ENCODE results near the gene HPF1.
"Not testable (repeated sequence)": the region's sequence is repeated elsewhere in the genome, so short reads cannot be mapped to it uniquely, and the experiment has no call there.

HPF1 gene

DNA sequence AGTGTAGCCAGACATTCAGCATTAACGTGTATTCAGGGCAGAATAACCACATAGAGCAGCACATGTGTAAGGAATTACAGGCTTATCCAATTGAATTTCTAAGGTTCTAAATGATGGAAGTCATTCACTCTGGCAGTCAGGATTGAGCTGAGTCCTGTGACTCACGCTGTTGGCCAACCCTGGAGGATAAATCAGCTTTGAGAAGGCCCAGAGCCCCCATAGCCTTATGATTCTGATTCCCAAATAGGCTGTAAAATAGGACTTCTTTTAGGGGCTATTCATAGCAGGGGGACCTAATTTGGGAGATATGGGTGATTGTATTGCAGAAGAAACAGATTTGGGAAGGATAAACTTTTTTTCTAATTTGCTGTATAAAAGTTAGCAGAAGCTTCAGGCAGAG lies 8.1 kb upstream of the HPF1 start:
- Mint-ChIP-seq H3K4me1 (no peaks in the 10 kb centered on the region), H3K36me3 (no peaks in the 10 kb centered on the region), H3K4me3 (no peak overlapping the region), H3K27ac (no peak overlapping the region), H3K9me3 (no peaks in the 10 kb centered on the region)
- DNase-seq (ENCODE audit: low spot score in 2 of 2), result no peak
- no peak for ATAC-seq

DNA sequence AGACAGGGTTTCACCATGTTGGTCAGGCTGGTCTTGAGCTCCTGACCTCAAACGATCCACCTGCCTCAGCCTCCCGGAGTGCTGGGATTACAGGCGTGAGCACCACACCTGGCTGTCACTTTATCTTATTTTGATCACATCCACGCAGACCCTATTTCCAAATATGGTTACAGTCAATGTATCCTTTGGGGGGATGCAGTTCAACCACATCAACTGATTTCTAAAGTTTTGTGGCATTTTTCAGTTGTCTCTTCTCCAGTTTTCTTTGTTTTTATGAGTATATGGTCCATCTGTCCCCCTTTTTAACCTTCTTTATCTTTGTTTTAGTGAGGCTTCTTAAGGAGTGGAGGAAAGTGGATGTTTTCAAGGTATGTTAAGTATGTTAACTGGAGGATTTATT lies 4.1 kb upstream of the HPF1 start:
- DNase-seq (ENCODE audit: low spot score in 2 of 2) (no peak), ATAC-seq (no peak)
- no peaks in the 10 kb centered on the region for H3K36me3 Mint-ChIP-seq
- H3K27ac Mint-ChIP-seq, result no peak overlapping the region
- H3K4me1 Mint-ChIP-seq, result peaks cover 11% of the 10 kb centered on the region
- H3K4me3 Mint-ChIP-seq, result no peak overlapping the region
- no peaks in the 10 kb centered on the region for H3K9me3 Mint-ChIP-seq

DNA sequence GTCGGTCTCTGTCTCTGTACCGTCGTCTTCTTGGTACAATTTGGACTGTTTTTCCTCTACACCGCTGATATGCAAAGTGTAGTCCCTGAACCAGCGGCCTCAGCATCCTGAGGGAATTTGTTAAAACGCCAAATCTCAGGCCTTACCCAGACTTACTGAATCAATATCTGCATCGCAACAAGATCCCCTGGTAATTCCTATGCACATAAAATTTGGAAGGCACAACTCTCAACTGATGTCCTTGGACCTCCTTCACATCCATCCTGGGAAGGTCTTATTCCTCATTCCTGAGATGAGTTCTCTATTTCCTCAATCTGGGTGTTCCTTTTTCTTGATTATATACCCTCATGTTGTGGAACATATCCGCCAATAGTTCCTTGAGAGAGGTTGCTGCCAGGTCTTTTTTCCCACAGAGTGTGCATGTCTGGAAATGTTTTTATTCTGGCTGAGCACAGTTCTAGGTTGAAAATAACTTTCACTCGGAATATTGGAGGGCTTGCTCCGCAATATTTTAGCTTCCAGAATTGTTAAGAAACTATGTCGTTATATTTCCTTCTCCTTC lies 738 bp upstream of the HPF1 start:
- H3K9me3 Mint-ChIP-seq, result no peaks in the 10 kb centered on the region
- ATAC-seq (no peak), DNase-seq (ENCODE audit: low spot score in 2 of 2) (no peak)
- H3K4me3 Mint-ChIP-seq, result peak overlapping the region; percentile 88
- peak overlapping the region; percentile 87 for H3K27ac Mint-ChIP-seq
- H3K4me1 Mint-ChIP-seq, result peaks cover 26% of the 10 kb centered on the region
- H3K36me3 Mint-ChIP-seq, result peaks cover 3% of the 10 kb centered on the region

DNA sequence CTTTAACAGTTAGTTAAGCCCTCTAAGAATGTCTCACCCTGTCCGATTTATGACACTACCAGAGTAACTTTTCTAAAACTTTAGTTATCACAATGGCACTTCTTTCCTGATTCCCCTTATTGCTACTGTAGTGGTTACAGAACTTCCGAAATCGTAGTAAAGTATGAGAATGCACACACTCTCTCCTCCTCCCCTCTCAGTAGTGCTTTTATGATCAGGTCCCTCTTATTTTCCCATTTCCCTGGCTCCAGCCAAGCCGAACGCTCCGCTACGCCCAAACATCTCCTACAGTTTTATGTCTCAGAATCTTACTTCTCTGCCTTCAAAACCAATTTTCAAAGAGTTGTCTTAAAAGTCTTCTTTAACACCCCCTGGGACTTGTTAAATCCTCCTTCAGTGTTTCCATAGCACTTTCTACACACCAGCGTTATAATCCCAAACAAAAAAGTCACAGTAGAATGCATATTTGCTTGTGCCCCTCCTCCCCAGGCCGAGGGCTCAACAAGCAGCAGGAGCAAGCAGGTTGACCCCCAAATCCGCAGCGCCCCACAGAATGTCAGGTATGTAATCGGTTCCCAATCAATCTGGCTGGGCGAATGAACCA lies 671 bp downstream of the HPF1 start:
- Mint-ChIP-seq H3K4me1 (peaks cover 26% of the 10 kb centered on the region), H3K4me3 (peak overlapping the region; percentile 88), H3K36me3 (peaks cover 17% of the 10 kb centered on the region), H3K9me3 (no peaks in the 10 kb centered on the region), H3K27ac (peak overlapping the region; percentile 87)
- DNase-seq (ENCODE audit: low spot score in 2 of 2) (no peak), ATAC-seq (peak; percentile 64)

DNA sequence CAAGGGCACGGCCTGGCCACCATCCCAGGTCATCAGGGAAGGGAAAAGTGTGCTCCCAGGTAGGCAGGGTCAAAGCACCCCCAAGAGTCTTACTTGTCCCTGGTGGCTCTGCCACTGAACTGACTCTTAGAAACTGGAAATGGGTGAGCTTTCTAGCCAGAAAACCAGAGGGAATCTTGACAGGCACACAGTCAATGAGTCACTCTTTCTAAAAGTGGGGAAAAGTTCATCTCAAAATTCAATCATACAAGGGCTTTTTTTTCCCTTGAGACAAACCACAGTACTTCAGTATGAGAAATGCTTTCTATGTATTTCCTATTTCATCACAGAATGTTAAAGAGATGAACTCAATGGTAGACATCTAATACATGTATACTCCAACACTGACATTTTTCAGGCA lies 12.5 kb downstream of the HPF1 start:
- Mint-ChIP-seq H3K4me3 (no peak overlapping the region), H3K27ac (no peak overlapping the region), H3K4me1 (peaks cover 5% of the 10 kb centered on the region), H3K36me3 (peaks cover 48% of the 10 kb centered on the region), H3K9me3 (no peaks in the 10 kb centered on the region)
- ATAC-seq, result no peak
- DNase-seq (ENCODE audit: low spot score in 2 of 2), result no peak

DNA sequence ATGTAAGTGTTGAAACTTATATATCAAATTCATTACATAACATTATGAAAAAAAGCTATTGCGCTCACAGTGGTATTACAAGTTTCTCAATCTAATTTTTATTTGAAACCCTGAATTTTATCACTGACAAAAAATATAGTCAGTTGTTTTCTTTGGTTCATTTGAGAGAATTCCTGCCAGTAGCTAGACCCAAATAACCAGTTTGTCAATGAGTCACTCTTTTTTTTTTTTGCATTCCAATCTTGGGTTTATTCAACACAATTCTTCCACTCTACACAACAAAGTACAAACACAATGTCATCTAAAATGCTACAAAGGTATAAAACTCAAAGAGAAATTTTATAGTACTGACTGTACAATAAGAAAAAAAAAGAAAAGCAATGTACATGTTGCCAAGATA lies 13.1 kb downstream of the HPF1 start:
- no peak overlapping the region for H3K4me3 Mint-ChIP-seq
- ATAC-seq (no peak), DNase-seq (ENCODE audit: low spot score in 2 of 2) (no peak)
- H3K36me3 Mint-ChIP-seq, result peaks cover 48% of the 10 kb centered on the region
- H3K9me3 Mint-ChIP-seq, result no peaks in the 10 kb centered on the region
- no peaks in the 10 kb centered on the region for H3K4me1 Mint-ChIP-seq
- no peak overlapping the region for H3K27ac Mint-ChIP-seq

DNA sequence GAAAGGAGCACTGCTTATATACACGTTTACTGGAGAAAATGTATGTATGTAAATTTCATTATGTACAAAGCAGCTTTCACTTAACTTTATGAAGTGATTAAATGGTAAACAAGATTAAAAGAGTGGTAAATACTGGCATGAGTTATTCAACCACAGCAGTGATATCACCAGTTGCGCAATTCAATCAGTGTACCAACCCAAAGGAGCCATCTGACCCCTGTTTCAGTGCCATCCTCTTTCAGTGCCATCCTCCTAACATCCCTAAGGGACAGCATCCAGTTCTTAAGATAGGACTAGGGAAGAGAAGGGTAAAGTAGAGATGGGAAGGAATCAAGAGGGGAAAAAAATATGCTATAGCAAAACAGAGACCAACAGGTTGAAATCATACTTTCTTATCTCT lies 16.2 kb downstream of the HPF1 start:
- H3K36me3 Mint-ChIP-seq, result peaks cover 51% of the 10 kb centered on the region
- no peaks in the 10 kb centered on the region for H3K9me3 Mint-ChIP-seq
- ATAC-seq, result no peak
- no peak overlapping the region for H3K4me3 Mint-ChIP-seq
- DNase-seq (ENCODE audit: low spot score in 2 of 2), result no peak
- no peak overlapping the region for H3K27ac Mint-ChIP-seq
- no peaks in the 10 kb centered on the region for H3K4me1 Mint-ChIP-seq

DNA sequence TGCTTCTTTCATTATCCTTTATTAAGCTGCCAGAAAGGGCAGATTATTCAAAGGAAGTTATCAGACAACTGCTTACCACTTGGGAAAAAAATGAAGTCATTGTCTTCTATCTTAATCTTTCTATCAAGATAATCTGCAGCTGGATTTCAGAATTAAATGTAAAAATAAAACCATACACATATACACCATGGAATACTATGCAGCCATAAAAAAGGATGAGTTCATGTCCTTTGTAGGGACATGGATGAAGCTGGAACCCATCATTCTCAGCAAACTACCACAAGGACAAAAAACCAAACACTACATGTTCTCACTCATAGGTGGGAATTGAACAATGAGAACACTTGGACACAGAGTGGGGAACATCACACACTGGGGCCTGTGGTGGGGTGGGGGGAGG lies 19.1 kb downstream of the HPF1 start:
- H3K4me1 Mint-ChIP-seq; ATAC-seq; DNase-seq (ENCODE audit: low spot score in 2 of 2); H3K4me3 Mint-ChIP-seq; H3K9me3 Mint-ChIP-seq: not testable (repeated sequence)
- H3K27ac Mint-ChIP-seq, result peak overlapping the region; percentile 9
- H3K36me3 Mint-ChIP-seq, result peaks cover 59% of the 10 kb centered on the region

DNA sequence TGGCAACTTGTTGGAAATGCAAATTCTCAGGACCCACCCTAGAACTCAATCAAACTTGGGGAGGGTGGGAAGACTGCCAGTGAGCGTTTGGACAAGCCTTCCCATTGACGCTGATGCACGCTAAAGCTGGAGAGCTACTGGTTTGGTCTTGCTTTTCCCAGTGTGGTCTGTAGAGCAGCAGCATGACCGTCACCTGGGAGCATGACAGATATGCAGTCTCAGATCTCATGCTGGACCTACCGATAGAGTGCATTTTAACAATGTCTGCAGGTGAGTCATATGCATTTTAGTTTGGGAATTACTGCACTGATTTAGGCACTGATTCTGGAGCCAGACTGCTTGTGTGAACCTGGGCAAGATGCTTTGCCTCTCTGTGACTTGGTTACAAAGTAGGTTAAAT lies 27.2 kb downstream of the HPF1 start:
- peaks cover 29% of the 10 kb centered on the region for H3K36me3 Mint-ChIP-seq
- H3K9me3 Mint-ChIP-seq, result no peaks in the 10 kb centered on the region
- H3K27ac Mint-ChIP-seq, result no peak overlapping the region
- DNase-seq (ENCODE audit: low spot score in 2 of 2) (no peak), ATAC-seq (no peak)
- H3K4me1 Mint-ChIP-seq, result no peaks in the 10 kb centered on the region
- no peak overlapping the region for H3K4me3 Mint-ChIP-seq

DNA sequence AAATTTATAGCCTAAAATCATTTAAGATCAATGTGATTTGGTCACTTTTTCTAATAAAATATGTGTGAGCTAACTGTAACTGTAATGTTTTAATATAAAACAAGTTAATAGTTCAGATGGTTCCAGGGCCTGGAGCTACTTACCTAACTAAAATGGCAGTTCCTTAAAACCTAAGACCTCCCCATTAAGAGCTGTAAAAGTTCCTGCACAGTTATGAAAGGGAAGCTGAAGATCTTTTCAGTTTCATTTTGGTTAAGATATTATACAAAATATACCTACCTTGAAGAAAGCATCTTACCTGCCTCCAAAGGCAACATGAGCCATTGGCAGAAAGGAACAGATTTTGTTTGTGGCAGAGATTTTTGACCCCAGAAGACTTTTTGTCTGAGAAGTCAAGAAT lies 30.1 kb downstream of the HPF1 start:
- Mint-ChIP-seq H3K4me3 (no peak overlapping the region), H3K36me3 (peaks cover 20% of the 10 kb centered on the region)
- no peak for ATAC-seq

DNA sequence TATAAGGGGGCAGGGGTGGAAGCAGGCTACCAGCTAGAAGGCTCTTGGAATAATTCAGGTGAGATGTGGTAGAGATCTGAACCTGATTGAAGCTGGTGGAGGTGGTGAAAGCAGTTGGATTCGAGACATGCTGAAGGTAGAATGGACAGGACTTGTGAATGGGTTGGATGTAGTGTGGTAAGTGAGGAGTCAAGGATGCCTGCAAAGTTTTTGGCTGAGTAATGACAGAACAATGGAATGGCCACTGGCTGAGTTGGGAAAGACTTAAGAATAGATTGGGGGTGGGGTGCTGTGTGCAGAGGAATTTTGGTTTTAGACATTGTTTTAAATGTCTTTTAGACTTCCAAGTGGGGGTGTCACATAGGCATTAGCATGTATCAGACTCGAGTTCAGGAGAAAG lies 33.5 kb downstream of the HPF1 start:
- Mint-ChIP-seq H3K9me3 (no peaks in the 10 kb centered on the region), H3K4me1 (no peaks in the 10 kb centered on the region), H3K4me3 (no peak overlapping the region), H3K27ac (no peak overlapping the region), H3K36me3 (peaks cover 28% of the 10 kb centered on the region)
- DNase-seq (ENCODE audit: low spot score in 2 of 2) (no peak), ATAC-seq (no peak)

More for the DNA sequence above, 30.1 kb downstream of the HPF1 start:
- H3K27ac Mint-ChIP-seq, result no peak overlapping the region
- no peaks in the 10 kb centered on the region for H3K4me1 Mint-ChIP-seq
- DNase-seq (ENCODE audit: low spot score in 2 of 2), result no peak
- no peaks in the 10 kb centered on the region for H3K9me3 Mint-ChIP-seq

DNA sequence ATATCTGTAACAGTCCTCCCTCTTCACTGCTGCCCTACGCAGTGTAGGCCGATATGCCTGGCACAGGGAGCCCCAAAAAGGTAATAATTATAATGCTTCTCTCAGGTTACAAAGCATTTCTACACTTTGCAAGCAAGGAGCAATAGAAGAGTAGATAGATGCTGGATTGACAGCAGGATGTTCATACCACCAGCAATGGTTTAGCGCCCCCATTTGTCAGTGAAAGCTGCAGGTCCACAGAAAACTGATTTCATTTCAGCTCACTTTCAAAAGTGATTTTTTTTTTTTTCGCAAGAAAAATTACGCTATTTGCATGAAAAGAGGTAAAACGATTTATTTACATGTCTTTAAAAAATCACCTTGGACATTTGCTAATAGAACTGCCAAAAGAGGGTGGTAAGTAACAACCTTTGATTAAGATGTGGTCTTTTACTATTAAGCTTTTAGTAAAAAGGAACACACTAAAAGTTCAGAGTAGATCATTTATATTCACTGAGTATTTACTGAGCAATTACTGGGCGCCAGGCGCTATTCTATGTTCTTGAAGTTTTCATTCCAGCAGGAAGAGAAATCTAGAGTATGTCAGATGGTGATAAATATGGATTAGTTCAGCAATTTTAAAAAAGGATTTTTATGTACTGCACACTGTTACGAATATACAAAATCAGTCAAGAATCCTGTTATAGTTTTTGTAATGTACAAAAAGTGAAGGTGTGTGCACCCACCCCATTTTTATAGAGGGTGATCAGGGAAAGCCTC lies 34.4 kb downstream of the HPF1 start:
- DNase-seq (ENCODE audit: low spot score in 2 of 2) (no peak), ATAC-seq (no peak)
- no peak overlapping the region for H3K4me3 Mint-ChIP-seq
- H3K27ac Mint-ChIP-seq, result no peak overlapping the region
- peaks cover 33% of the 10 kb centered on the region for H3K36me3 Mint-ChIP-seq
- H3K9me3 Mint-ChIP-seq, result no peaks in the 10 kb centered on the region
- H3K4me1 Mint-ChIP-seq, result no peaks in the 10 kb centered on the region

DNA sequence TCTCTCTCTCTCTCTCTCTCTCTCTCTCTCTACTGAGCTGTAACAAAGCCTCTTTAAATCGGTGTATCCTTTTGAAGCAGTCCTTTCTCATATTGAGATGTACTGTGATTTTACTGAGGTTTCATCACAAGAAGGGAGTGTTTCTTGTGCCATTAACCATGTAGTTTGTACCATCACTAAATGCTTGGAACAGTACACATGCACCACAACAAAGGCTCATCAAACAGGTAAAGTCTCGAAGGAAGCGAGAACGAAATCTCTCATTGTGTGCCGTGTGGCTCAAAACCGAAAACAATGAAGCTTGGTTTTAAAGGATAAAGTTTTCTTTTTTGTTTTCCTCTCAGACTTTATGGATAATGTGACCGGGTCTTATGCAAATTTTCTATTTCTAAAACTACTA lies 37.2 kb downstream of the HPF1 start:
- peak overlapping the region; percentile 38 for H3K27ac Mint-ChIP-seq
- H3K36me3 Mint-ChIP-seq, result peaks cover 49% of the 10 kb centered on the region
- H3K4me1 Mint-ChIP-seq, result no peaks in the 10 kb centered on the region
- no peak overlapping the region for H3K4me3 Mint-ChIP-seq
- no peaks in the 10 kb centered on the region for H3K9me3 Mint-ChIP-seq
- DNase-seq (ENCODE audit: low spot score in 2 of 2) (no peak), ATAC-seq (no peak)

DNA sequence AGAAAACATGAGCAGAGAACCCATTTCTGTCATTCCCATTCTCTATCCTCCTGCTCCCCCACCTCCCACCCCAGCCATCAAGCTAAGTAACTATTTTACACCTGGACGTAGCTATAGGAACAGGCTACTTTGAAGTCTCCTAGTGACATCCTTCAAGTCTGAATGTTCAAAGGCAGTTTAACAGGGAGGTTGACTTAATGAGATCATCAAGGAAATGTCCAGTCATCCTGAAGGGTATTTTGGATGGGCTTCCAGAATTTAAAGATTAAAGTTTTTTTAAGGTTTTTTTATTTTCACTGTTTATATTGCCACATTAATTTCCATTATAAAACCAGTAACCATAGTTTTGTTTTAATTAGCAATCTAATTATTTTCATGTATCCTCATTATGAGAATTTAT lies 41.1 kb downstream of the HPF1 start:
- H3K4me1 Mint-ChIP-seq, result no peaks in the 10 kb centered on the region
- H3K27ac Mint-ChIP-seq, result no peak overlapping the region
- no peaks in the 10 kb centered on the region for H3K9me3 Mint-ChIP-seq
- H3K36me3 Mint-ChIP-seq, result peaks cover 78% of the 10 kb centered on the region
- ATAC-seq (no peak), DNase-seq (ENCODE audit: low spot score in 2 of 2) (no peak)
- no peak overlapping the region for H3K4me3 Mint-ChIP-seq

DNA sequence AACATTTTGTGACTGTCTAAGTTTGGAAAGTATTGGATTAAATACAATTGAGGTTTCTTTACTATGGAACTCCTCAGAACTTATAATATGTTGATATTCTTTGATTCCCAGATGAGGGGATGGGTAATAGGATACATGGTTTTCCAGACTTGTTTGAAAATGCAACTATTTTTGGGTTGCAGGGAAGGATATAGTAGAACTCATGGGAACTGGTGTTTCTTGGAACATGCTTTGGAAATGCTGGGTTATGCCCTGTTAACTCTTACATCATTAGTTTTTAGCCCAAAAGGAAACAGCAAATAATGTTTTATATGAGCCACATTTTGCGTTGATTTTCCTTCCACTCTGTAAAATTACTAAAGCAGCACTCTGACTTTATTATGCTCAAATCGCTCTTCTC lies 41.9 kb downstream of the HPF1 start:
- Mint-ChIP-seq H3K27ac (no peak overlapping the region), H3K9me3 (no peaks in the 10 kb centered on the region), H3K4me1 (no peaks in the 10 kb centered on the region), H3K4me3 (no peak overlapping the region), H3K36me3 (peaks cover 73% of the 10 kb centered on the region)
- no peak for ATAC-seq
- DNase-seq (ENCODE audit: low spot score in 2 of 2), result no peak

DNA sequence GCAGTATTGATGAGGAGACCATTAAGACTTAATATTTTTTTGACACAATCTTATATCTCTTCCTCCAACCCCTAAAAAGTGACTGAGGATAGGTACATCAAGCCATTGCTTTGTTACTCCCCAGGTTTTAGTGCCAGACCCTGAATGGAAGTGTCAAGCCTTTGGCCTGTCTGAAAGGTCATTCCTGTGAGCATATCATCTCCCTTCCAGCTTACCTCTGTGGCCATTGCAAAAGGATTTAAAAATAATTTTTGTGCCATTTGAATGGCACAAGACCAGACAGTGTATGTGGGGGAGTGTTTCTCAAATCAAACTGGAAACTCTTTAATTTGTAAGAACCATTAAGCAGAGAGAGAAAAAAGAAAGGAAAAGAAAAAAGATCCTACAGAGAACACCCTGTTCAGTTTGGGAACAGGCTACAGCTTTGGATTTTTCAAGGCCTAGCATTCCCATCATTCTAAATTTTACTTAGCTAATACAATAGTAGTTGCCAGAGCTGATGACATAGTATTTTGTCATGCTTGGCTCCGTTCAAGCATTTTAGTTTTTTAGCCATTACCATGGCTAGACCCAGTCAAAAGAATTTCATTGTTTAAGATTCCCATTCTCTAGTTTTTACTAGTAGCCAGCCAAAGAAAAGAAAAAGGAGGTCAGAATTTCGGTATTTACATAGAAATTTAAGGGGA lies 49.6 kb downstream of the HPF1 start:
- DNase-seq (ENCODE audit: low spot score in 2 of 2), result no peak
- Mint-ChIP-seq H3K36me3 (peaks cover 32% of the 10 kb centered on the region), H3K9me3 (no peaks in the 10 kb centered on the region), H3K4me1 (no peaks in the 10 kb centered on the region), H3K4me3 (no peak overlapping the region), H3K27ac (no peak overlapping the region)
- no peak for ATAC-seq
